Measurements from ENCODE around the gene ABCG4. TPM values are rescaled to one million over a fixed set of nuclear protein-coding genes. Genes with fewer than 3 reads are reported as not detected.
"Not testable (repeated sequence)": the region's sequence is repeated elsewhere in the genome, so short reads cannot be mapped to it uniquely, and the experiment has no call there.

Gene ABCG4
- total RNA-seq, 5 donors from 2014 or later (not counting 1 experiment from before 2014, with no cell fraction given), result 0.09 TPM; not detected in 4

GRCh38 chr11:119187123-119187892, 38.5 kb downstream of the ABCG4 start:
- peaks cover 0 to 5% of the 10 kb centered on the region in 2 donors for H3K36me3 ChIP-seq (ENCODE audit: control insufficient read depth in 2 of 2, extremely low read depth in 1 of 2, insufficient read depth in 1 of 2, low read length in 1 of 2)
- H3K9me3 ChIP-seq, result no peaks in the 10 kb centered on the region
- DNase-seq (no peak), ATAC-seq (replicated peaks in 1 of 4) (no peak)
- Mint-ChIP-seq H3K36me3 (peaks cover 5% of the 10 kb centered on the region), H3K4me1 (no peaks in the 10 kb centered on the region), H3K9me3 (no peaks in the 10 kb centered on the region), H3K27ac (no peak overlapping the region), H3K4me3 (no peak overlapping the region), H3K27me3 (no peaks in the 10 kb centered on the region)
- no peaks in the 10 kb centered on the region for H3K4me1 ChIP-seq (ENCODE audit: control insufficient read depth in 1 of 2, extremely low read depth in 1 of 2, insufficient read depth in 2 of 2, low read length in 2 of 2)
- 89% methylated on average over 13 of the region's 21 CpGs for WGBS (ENCODE audit: insufficient coverage)
- POLR2A ChIA-PET, result no interaction called here
- H3K4me3 ChIP-seq (ENCODE audit: control insufficient read depth in 1 of 2, extremely low read depth in 1 of 2, low read length in 1 of 2), result no peak overlapping the region
- H3K27ac ChIP-seq (ENCODE audit: low read length), result no peak overlapping the region
- CTCF ChIA-PET, result no interaction called here
- H3K27me3 ChIP-seq (replicated peaks in 1 of 2; ENCODE audit: control insufficient read depth in 2 of 2, extremely low read depth in 1 of 2, insufficient read depth in 2 of 2, low read length in 1 of 2), result peaks cover 0 to 24% of the 10 kb centered on the region in 2 experiments

- no peak overlapping the region for H3K4me3 Mint-ChIP-seq
- Histone ChIP-seq H3K27me3 (replicated peaks in 1 of 2; ENCODE audit: control insufficient read depth in 2 of 2, extremely low read depth in 1 of 2, insufficient read depth in 2 of 2, low read length in 1 of 2) (peaks cover 0 to 24% of the 10 kb centered on the region in 2 experiments), H3K36me3 (ENCODE audit: control insufficient read depth in 2 of 2, extremely low read depth in 1 of 2, insufficient read depth in 1 of 2, low read length in 1 of 2) (peaks cover 0 to 5% of the 10 kb centered on the region in 2 donors), H3K27ac (ENCODE audit: low read length) (no peak overlapping the region), H3K9me3 (no peaks in the 10 kb centered on the region), H3K4me3 (ENCODE audit: control insufficient read depth in 1 of 2, extremely low read depth in 1 of 2, low read length in 1 of 2) (no peak overlapping the region), H3K4me1 (ENCODE audit: control insufficient read depth in 1 of 2, extremely low read depth in 1 of 2, insufficient read depth in 2 of 2, low read length in 2 of 2) (no peaks in the 10 kb centered on the region)
- H3K27me3 Mint-ChIP-seq, result no peaks in the 10 kb centered on the region
- ChIA-PET POLR2A (no interaction called here), CTCF (no interaction called here)
- peaks cover under 1% of the 10 kb centered on the region for H3K36me3 Mint-ChIP-seq
- 76% methylated on average over 5 of the region's 11 CpGs for WGBS (ENCODE audit: insufficient coverage)
- H3K27ac Mint-ChIP-seq, result no peak overlapping the region
- H3K4me1 Mint-ChIP-seq, result no peaks in the 10 kb centered on the region
- DNase-seq, result no peak
- ATAC-seq (replicated peaks in 1 of 4), result no peak
- H3K9me3 Mint-ChIP-seq, result no peaks in the 10 kb centered on the region
These were observed 39.2 kb downstream of the ABCG4 start for GRCh38 chr11:119188067-119188466.

- H3K36me3 Mint-ChIP-seq, result no peaks in the 10 kb centered on the region
- H3K4me1 Mint-ChIP-seq, result no peaks in the 10 kb centered on the region
- POLR2A ChIA-PET, result no interaction called here
- WGBS (ENCODE audit: insufficient coverage), result 83% methylated on average over 7 of the region's 8 CpGs
- Histone ChIP-seq H3K4me3 (ENCODE audit: control insufficient read depth in 1 of 2, extremely low read depth in 1 of 2, low read length in 1 of 2) (no peak overlapping the region), H3K27ac (ENCODE audit: low read length) (no peak overlapping the region), H3K27me3 (replicated peaks in 1 of 2; ENCODE audit: control insufficient read depth in 2 of 2, extremely low read depth in 1 of 2, insufficient read depth in 2 of 2, low read length in 1 of 2) (peaks cover 0 to 30% of the 10 kb centered on the region in 2 experiments), H3K4me1 (ENCODE audit: control insufficient read depth in 1 of 2, extremely low read depth in 1 of 2, insufficient read depth in 2 of 2, low read length in 2 of 2) (no peaks in the 10 kb centered on the region), H3K9me3 (no peaks in the 10 kb centered on the region), H3K36me3 (ENCODE audit: control insufficient read depth in 2 of 2, extremely low read depth in 1 of 2, insufficient read depth in 1 of 2, low read length in 1 of 2) (no peaks in the 10 kb centered on the region)
- no peak overlapping the region for H3K4me3 Mint-ChIP-seq
- DNase-seq, result no peak
- no peaks in the 10 kb centered on the region for H3K9me3 Mint-ChIP-seq
- CTCF ChIA-PET, result interaction anchor here in 1 of 2 donors (0.5 kb wide), 1 partner anchor 259 kb away, joined by 4 read pairs; no protein-coding TSS in a partner anchor
- no peak overlapping the region for H3K27ac Mint-ChIP-seq
- ATAC-seq (replicated peaks in 1 of 4), result no peak
- H3K27me3 Mint-ChIP-seq, result no peaks in the 10 kb centered on the region
These were observed 40.0 kb downstream of the ABCG4 start for GRCh38 chr11:119188887-119189286.

GRCh38 chr11:119189393-119189792, 40.5 kb downstream of the ABCG4 start:
- H3K4me1 Mint-ChIP-seq, result no peaks in the 10 kb centered on the region
- no peaks in the 10 kb centered on the region for H3K36me3 Mint-ChIP-seq
- CTCF ChIA-PET, result interaction anchor here in 1 of 2 donors (0.5 kb wide), 1 partner anchor 259 kb away, joined by 4 read pairs; no protein-coding TSS in a partner anchor
- no peak overlapping the region for H3K4me3 ChIP-seq (ENCODE audit: control insufficient read depth in 1 of 2, extremely low read depth in 1 of 2, low read length in 1 of 2)
- no peak overlapping the region for H3K27ac ChIP-seq (ENCODE audit: low read length)
- no peaks in the 10 kb centered on the region for H3K4me1 ChIP-seq (ENCODE audit: control insufficient read depth in 1 of 2, extremely low read depth in 1 of 2, insufficient read depth in 2 of 2, low read length in 2 of 2)
- DNase-seq, result no peak
- ATAC-seq (replicated peaks in 1 of 4), result no peak
- H3K27me3 Mint-ChIP-seq, result no peaks in the 10 kb centered on the region
- POLR2A ChIA-PET, result no interaction called here
- no peaks in the 10 kb centered on the region for H3K9me3 Mint-ChIP-seq
- no peaks in the 10 kb centered on the region for H3K9me3 ChIP-seq
- H3K27ac Mint-ChIP-seq, result no peak overlapping the region
- WGBS (ENCODE audit: insufficient coverage), result no CpG with 5 or more reads among the region's 4 CpGs
- H3K4me3 Mint-ChIP-seq, result no peak overlapping the region
- no peaks in the 10 kb centered on the region for H3K36me3 ChIP-seq (ENCODE audit: control insufficient read depth in 2 of 2, extremely low read depth in 1 of 2, insufficient read depth in 1 of 2, low read length in 1 of 2)
- H3K27me3 ChIP-seq (replicated peaks in 1 of 2; ENCODE audit: control insufficient read depth in 2 of 2, extremely low read depth in 1 of 2, insufficient read depth in 2 of 2, low read length in 1 of 2), result peaks cover 0 to 30% of the 10 kb centered on the region in 2 experiments

- Mint-ChIP-seq H3K9me3 (no peaks in the 10 kb centered on the region), H3K27ac (no peak overlapping the region), H3K4me3 (no peak overlapping the region), H3K4me1 (no peaks in the 10 kb centered on the region), H3K27me3 (peaks cover 0 to 1% of the 10 kb centered on the region in 2 donors), H3K36me3 (no peaks in the 10 kb centered on the region)
- Histone ChIP-seq H3K27ac (ENCODE audit: low read length) (no peak overlapping the region), H3K9me3 (no peaks in the 10 kb centered on the region), H3K4me3 (ENCODE audit: control insufficient read depth in 1 of 2, extremely low read depth in 1 of 2, low read length in 1 of 2) (no peak overlapping the region), H3K27me3 (replicated peaks in 1 of 2; ENCODE audit: control insufficient read depth in 2 of 2, extremely low read depth in 1 of 2, insufficient read depth in 2 of 2, low read length in 1 of 2) (peaks cover 0 to 27% of the 10 kb centered on the region in 2 experiments), H3K4me1 (ENCODE audit: control insufficient read depth in 1 of 2, extremely low read depth in 1 of 2, insufficient read depth in 2 of 2, low read length in 2 of 2) (no peaks in the 10 kb centered on the region), H3K36me3 (ENCODE audit: control insufficient read depth in 2 of 2, extremely low read depth in 1 of 2, insufficient read depth in 1 of 2, low read length in 1 of 2) (no peaks in the 10 kb centered on the region)
- ATAC-seq (replicated peaks in 1 of 4) (no peak), DNase-seq (no peak)
- CTCF ChIA-PET, result interaction anchor here in 1 of 2 donors (0.6 kb wide), 1 partner anchor 15 kb away, joined by 7 read pairs; the partner anchor contains the start of gene CBL
- POLR2A ChIA-PET, result no interaction called here
- WGBS (ENCODE audit: insufficient coverage), result 94% methylated on average over 5 of the region's 9 CpGs
These were observed 41.7 kb downstream of the ABCG4 start for GRCh38 chr11:119190531-119190930.

- DNase-seq; H3K4me1 ChIP-seq (ENCODE audit: control insufficient read depth in 1 of 2, extremely low read depth in 1 of 2, insufficient read depth in 2 of 2, low read length in 2 of 2); H3K4me3 ChIP-seq (ENCODE audit: control insufficient read depth in 1 of 2, extremely low read depth in 1 of 2, low read length in 1 of 2); ATAC-seq (replicated peaks in 1 of 4); H3K4me3 Mint-ChIP-seq; H3K36me3 ChIP-seq (ENCODE audit: control insufficient read depth in 2 of 2, extremely low read depth in 1 of 2, insufficient read depth in 1 of 2, low read length in 1 of 2); POLR2A ChIA-PET; H3K36me3 Mint-ChIP-seq; H3K27me3 Mint-ChIP-seq; H3K27ac ChIP-seq (ENCODE audit: low read length); H3K4me1 Mint-ChIP-seq; H3K9me3 Mint-ChIP-seq; H3K27ac Mint-ChIP-seq; H3K9me3 ChIP-seq: not testable (repeated sequence)
- CTCF ChIA-PET, result interaction anchor here in 1 of 2 donors (0.6 kb wide), 1 partner anchor 15 kb away, joined by 7 read pairs; the partner anchor contains the start of gene CBL
- WGBS (ENCODE audit: insufficient coverage), result 98% methylated on average over 5 of the region's 14 CpGs
- peaks cover 0 to 20% of the 10 kb centered on the region in 2 experiments for H3K27me3 ChIP-seq (replicated peaks in 1 of 2; ENCODE audit: control insufficient read depth in 2 of 2, extremely low read depth in 1 of 2, insufficient read depth in 2 of 2, low read length in 1 of 2)
These were observed 42.4 kb downstream of the ABCG4 start for GRCh38 chr11:119191265-119191664.

All from T-cell (primary cell).